ENCODE results near the gene KLF13. TPM values are rescaled to one million over a fixed set of nuclear protein-coding genes. Genes with fewer than 3 reads are reported as not detected.

KLF13 gene
- total RNA-seq, 1 donor, result 58.6 TPM

DNA sequence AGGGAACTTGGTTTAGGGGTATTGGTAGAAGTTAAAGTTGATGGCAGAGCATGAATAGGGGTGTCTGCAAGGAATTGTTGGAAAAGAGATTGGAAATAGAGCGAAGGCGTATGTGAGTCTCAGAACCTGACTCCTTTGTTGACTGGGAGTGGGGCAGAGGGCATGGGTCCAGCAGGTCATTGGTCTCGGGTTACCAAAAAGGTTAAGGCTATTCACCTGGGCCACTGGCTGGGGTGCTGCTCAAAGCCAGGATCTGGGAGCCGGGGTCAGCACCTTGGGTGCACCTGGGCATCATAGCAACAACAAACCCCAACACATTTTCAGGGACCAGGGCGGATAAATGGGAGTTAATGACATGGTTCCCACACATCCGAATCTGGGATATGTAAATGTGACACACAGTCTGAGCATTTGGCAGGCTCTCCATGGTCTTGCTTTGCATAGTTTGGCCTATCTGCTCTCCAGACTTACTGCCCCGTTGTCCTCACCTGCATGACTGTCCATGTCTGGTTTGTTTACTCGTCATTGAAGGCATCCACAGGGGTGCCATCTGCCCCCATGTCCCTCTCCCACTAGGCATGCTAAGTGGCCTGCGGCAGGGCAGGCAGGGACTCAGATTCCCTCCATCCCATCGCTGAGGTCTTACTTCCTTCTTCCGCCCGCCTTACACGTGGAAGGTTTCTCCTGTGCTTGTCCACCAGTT, 10.1 kb downstream of the KLF13 start:
- H3K4me1 ChIP-seq (ENCODE audit: insufficient read depth, low read length), result peaks cover 21% of the 10 kb centered on the region
- H3K4me3 ChIP-seq (ENCODE audit: insufficient read depth, low read length), result no peak overlapping the region
- DNase-seq (ENCODE audit: insufficient read length, low spot score, missing footprints), result peak; percentile 79

DNA sequence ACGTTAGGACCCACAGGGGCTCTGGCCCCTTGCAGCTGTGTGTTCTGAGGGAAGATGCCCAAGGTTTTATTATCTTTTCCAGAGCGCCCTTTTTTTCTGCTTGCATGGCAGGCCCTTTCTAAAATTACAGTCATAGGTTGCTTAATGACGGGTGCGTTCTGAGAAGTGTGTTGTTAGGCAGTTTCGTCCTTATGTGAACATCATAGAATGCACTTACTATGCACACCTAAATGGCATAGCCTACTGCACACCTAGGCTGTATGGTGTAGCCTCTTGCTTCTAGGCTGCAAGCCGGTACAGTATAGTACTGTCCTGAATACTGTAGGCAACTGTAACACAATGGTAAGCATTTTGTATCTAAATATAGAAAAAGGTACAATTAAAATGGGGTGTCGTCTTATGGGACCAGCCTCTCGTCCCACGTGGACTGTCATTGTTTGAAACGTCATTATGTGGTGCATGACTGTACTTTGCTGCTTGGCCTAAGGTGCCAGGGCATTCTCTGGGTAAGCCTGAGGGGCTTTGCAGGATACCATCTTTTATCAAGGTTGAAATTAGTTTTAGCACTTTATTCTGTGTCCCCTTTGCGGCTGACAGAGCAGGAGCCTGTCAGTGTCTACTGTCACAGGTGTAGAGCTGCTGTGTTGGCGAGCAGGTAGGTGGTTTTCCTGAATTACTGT, 10.9 kb downstream of the KLF13 start:
- Histone ChIP-seq H3K4me3 (ENCODE audit: insufficient read depth, low read length) (no peak overlapping the region), H2AFZ (ENCODE audit: low read length) (no peak overlapping the region), H3K36me3 (ENCODE audit: insufficient read depth, low read length) (no peaks in the 10 kb centered on the region), H3K27me3 (ENCODE audit: insufficient read depth, low read length) (no peaks in the 10 kb centered on the region), H4K20me1 (ENCODE audit: insufficient read depth, low read length) (peaks cover 77% of the 10 kb centered on the region), H3K9me3 (ENCODE audit: low read depth, low read length) (no peaks in the 10 kb centered on the region), H3K27ac (ENCODE audit: low read depth, low read length) (no peak overlapping the region), H3K4me1 (ENCODE audit: insufficient read depth, low read length) (peaks cover 21% of the 10 kb centered on the region), H3K4me2 (ENCODE audit: insufficient read depth, low read length) (no peak overlapping the region), H3K79me2 (ENCODE audit: insufficient read depth, low read length) (peaks cover 94% of the 10 kb centered on the region)
- peak; percentile 10 for DNase-seq (ENCODE audit: insufficient read length, low spot score, missing footprints)
- TF ChIP-seq, protein P1, sequence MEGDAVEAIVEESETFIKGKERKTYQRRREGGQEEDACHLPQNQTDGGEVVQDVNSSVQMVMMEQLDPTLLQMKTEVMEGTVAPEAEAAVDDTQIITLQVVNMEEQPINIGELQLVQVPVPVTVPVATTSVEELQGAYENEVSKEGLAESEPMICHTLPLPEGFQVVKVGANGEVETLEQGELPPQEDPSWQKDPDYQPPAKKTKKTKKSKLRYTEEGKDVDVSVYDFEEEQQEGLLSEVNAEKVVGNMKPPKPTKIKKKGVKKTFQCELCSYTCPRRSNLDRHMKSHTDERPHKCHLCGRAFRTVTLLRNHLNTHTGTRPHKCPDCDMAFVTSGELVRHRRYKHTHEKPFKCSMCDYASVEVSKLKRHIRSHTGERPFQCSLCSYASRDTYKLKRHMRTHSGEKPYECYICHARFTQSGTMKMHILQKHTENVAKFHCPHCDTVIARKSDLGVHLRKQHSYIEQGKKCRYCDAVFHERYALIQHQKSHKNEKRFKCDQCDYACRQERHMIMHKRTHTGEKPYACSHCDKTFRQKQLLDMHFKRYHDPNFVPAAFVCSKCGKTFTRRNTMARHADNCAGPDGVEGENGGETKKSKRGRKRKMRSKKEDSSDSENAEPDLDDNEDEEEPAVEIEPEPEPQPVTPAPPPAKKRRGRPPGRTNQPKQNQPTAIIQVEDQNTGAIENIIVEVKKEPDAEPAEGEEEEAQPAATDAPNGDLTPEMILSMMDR (IDR thresholded peaks at IDR 0.05; ENCODE audit: extremely low read depth, low read depth, low read length), result no peak

More for the DNA sequence above, 10.1 kb downstream of the KLF13 start:
- peaks cover 94% of the 10 kb centered on the region for H3K79me2 ChIP-seq (ENCODE audit: insufficient read depth, low read length)
- no peaks in the 10 kb centered on the region for H3K9me3 ChIP-seq (ENCODE audit: low read depth, low read length)
- H3K27me3 ChIP-seq (ENCODE audit: insufficient read depth, low read length), result no peaks in the 10 kb centered on the region
- H4K20me1 ChIP-seq (ENCODE audit: insufficient read depth, low read length), result peaks cover 73% of the 10 kb centered on the region
- no peaks in the 10 kb centered on the region for H3K36me3 ChIP-seq (ENCODE audit: insufficient read depth, low read length)
- TF ChIP-seq, protein P1 (IDR thresholded peaks at IDR 0.05; ENCODE audit: extremely low read depth, low read depth, low read length), result no peak
- no peak overlapping the region for H3K4me2 ChIP-seq (ENCODE audit: insufficient read depth, low read length)
- no peak overlapping the region for H3K27ac ChIP-seq (ENCODE audit: low read depth, low read length)
- no peak overlapping the region for H2AFZ ChIP-seq (ENCODE audit: low read length)

DNA sequence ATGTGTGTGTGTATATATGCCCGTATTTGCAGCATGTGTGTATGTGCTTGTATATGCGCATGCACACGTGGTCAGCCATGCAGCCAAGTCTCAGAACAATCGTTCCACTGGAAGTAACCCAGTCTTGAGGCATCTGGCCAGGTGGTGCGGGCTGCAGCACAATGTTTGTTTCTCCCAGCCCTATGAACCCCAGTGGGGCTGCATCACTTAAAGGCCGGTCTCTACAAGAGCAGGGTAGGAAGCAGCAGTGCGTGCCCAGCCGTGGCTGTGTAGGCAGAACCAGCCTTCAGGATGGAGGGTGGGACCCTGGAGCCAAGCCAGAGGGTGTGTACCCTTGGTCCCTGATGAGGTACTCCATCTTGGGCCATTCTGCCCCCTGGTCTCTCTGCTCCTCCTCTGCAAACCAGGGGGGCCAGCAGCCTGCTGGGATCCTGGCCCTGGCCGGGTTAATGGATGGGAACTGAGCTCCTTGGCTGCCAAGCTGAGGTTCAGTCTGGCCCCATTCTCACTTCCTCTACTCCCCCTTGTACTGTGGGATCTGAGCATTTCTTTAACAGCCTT, 11.8 kb downstream of the KLF13 start:
- Histone ChIP-seq H3K36me3 (ENCODE audit: insufficient read depth, low read length) (no peaks in the 10 kb centered on the region), H2AFZ (ENCODE audit: low read length) (no peak overlapping the region), H3K4me3 (ENCODE audit: insufficient read depth, low read length) (peak overlapping the region; percentile 53), H4K20me1 (ENCODE audit: insufficient read depth, low read length) (peaks cover 78% of the 10 kb centered on the region), H3K4me2 (ENCODE audit: insufficient read depth, low read length) (peak overlapping the region; percentile 76), H3K9me3 (ENCODE audit: low read depth, low read length) (no peaks in the 10 kb centered on the region), H3K4me1 (ENCODE audit: insufficient read depth, low read length) (peaks cover 21% of the 10 kb centered on the region), H3K79me2 (ENCODE audit: insufficient read depth, low read length) (peaks cover 94% of the 10 kb centered on the region), H3K27ac (ENCODE audit: low read depth, low read length) (peak overlapping the region; percentile 97), H3K27me3 (ENCODE audit: insufficient read depth, low read length) (no peaks in the 10 kb centered on the region)
- TF ChIP-seq, protein P1 (IDR thresholded peaks at IDR 0.05; ENCODE audit: extremely low read depth, low read depth, low read length), result no peak
- DNase-seq (ENCODE audit: insufficient read length, low spot score, missing footprints), result peak; percentile 71

All from osteoblast (primary cell).